Panc1 (cell line): ENCODE results near the gene MMP3. TPM values are rescaled to one million over a fixed set of nuclear protein-coding genes. Genes with fewer than 3 reads are reported as not detected.
"Not testable (repeated sequence)": the region's sequence is repeated elsewhere in the genome, so short reads cannot be mapped to it uniquely, and the experiment has no call there.

Experiments used
- ATAC-seq: fragments of 200-7000 bp; cut with Tn5 transposase; 2 replicates; pipeline ENCODE4 v1.9.1; 2020; ENCODE audit warnings: mild to moderate bottlenecking, moderate library complexity
- BruUV-seq: library from RNA; stranded (reverse); fragments of 400-500 nt; replicated peaks from 2 replicates; lab custom pipeline; 2021; lab: Mats Ljungman, UMichigan
- CTCF ChIA-PET: fragments of 300-600 bp; sonication (Branson Sonifier 250); formaldehyde crosslinking; loops from one replicate; lab custom pipeline; 2022; ENCODE audit warnings: antibody characterized with exemption; lab: Charles Lee
- POLR2A ChIA-PET: fragments of 300-600 bp; sonication (Branson Sonifier 250); formaldehyde crosslinking; loops from one replicate; lab custom pipeline; 2022; ENCODE audit warnings: antibody characterized with exemption; lab: Charles Lee
- DNase-seq: peaks from one replicate; pipeline ENCODE4 v3.0.0-alpha.2; 2010; ENCODE audit warnings: low read depth, low spot score
- H3K27ac ChIP-seq: 2 replicates; pipeline ENCODE4 v1.5.1; 2011; ENCODE audit warnings: mild to moderate bottlenecking, low read length, inconsistent platforms
- H3K27me3 ChIP-seq: fragments of 200-500 bp; sonication (Bioruptor generic); 2 replicates; pipeline ENCODE4 v1.6.0; 2014; ENCODE audit warnings: low read length, inconsistent platforms; ENCODE audit not compliant: control insufficient read depth, insufficient read depth
- H3K36me3 ChIP-seq: fragments of 200-500 bp; sonication (Bioruptor generic); 2 replicates; pipeline ENCODE4 v1.5.1; 2014; ENCODE audit warnings: inconsistent platforms, mild to moderate bottlenecking, low read length, moderate library complexity; ENCODE audit not compliant: control insufficient read depth, insufficient read depth
- H3K4me1 ChIP-seq: 2 replicates; pipeline ENCODE4 v1.5.1; 2011; ENCODE audit warnings: inconsistent platforms, mild to moderate bottlenecking, low read length, moderate library complexity; ENCODE audit not compliant: control insufficient read depth, insufficient read depth
- H3K4me3 ChIP-seq, 2 experiments: 2 replicates each; pipeline ENCODE4 v1.5.1; 2011 to 2012; ENCODE audit warnings: low read depth in 2 of 2, low read length in 2 of 2, mild to moderate bottlenecking in 2 of 2, inconsistent platforms in 1 of 2, moderate library complexity in 1 of 2
- H3K9me3 ChIP-seq: fragments of 200-500 bp; sonication (Bioruptor generic); 2 replicates; pipeline ENCODE4 v1.5.1; 2014; ENCODE audit warnings: low read depth, mild to moderate bottlenecking, inconsistent platforms, low read length, moderate library complexity; ENCODE audit not compliant: control insufficient read depth, insufficient read depth
- POLR2AphosphoS5 ChIP-seq: IDR thresholded peaks from 2 replicates; pipeline ENCODE4 v1.6.1; 2012; ENCODE audit warnings: mild to moderate bottlenecking, low read depth, low read length, moderate library complexity
- SIN3A ChIP-seq: IDR thresholded peaks from 2 replicates; pipeline ENCODE4 v1.6.1; 2012; ENCODE audit warnings: low read depth, mild to moderate bottlenecking, low read length, moderate library complexity, borderline replicate concordance; ENCODE audit not compliant: insufficient read depth
- TCF7L2 ChIP-seq: IDR thresholded peaks from 2 replicates; pipeline ENCODE4 v1.6.1; 2011; ENCODE audit warnings: mild to moderate bottlenecking, low read depth, low read length, inconsistent platforms
- in situ Hi-C: cut with HindIII; loops from 2 replicates; pipeline ENCODE4 v1.10.0; 2016; ENCODE audit warnings: low sequenced_read_pairs, low pct_unique_long_range_greater_than_20kb
- intact Hi-C: fragments of 100-400 bp; cut with micrococcal nuclease; formaldehyde crosslinking; loops from one replicate; pipeline ENCODE4 v1.10.0; 2022; ENCODE audit not compliant: unreplicated experiment
- total RNA-seq: library from RNA; stranded (reverse); gene quantifications from one replicate; pipeline ENCODE4 v1.2.1, GENCODE V29; 2021; ENCODE audit not compliant: unreplicated experiment
- TF ChIP-seq, protein P1 (sequence below): fragments of 450-650 bp; IDR thresholded peaks from 2 replicates; pipeline ENCODE4 v1.5.1; 2017; ENCODE audit warnings: mild to moderate bottlenecking
- TF ChIP-seq, protein P2 (sequence below), 2 experiments: IDR thresholded peaks; 2 replicates each; pipeline ENCODE4 v1.6.1; 2011 to 2012; ENCODE audit warnings: low read depth in 2 of 2, control low read depth in 1 of 2, low read length in 1 of 2, mild to moderate bottlenecking in 1 of 2, moderate library complexity in 1 of 2; ENCODE audit not compliant: insufficient read depth in 1 of 2

MMP3 gene
- total RNA-seq, 1 experiment from 2014 or later: not detected

DNA sequence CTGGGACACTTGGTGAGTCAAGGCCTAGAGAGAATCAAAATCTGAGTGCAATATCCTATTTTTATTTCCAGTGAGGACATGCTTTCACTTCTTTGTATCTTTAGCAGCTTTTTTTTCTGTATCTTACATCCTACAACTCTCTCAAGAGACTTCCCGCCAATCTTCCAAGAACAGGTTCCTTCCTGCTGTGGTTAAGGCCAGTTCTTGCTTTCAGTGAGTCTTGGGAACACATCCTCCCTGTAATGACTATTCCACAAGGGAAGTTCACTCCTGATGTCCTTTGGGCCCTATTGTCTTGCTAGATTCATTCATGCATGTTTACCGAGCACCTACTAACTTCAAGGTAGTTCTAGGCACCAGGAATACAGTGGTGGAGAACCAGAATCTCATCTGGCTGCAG is 35.2 kb upstream of the MMP3 start:
- Histone ChIP-seq H3K4me3 (no peak overlapping the region), H3K27me3 (peaks cover 3% of the 10 kb centered on the region; the same call in 1 of the 2 replicates), H3K9me3 (no peaks in the 10 kb centered on the region), H3K36me3 (no peaks in the 10 kb centered on the region), H3K4me1 (no peaks in the 10 kb centered on the region), H3K27ac (no peak overlapping the region)
- TF ChIP-seq, protein P1, sequence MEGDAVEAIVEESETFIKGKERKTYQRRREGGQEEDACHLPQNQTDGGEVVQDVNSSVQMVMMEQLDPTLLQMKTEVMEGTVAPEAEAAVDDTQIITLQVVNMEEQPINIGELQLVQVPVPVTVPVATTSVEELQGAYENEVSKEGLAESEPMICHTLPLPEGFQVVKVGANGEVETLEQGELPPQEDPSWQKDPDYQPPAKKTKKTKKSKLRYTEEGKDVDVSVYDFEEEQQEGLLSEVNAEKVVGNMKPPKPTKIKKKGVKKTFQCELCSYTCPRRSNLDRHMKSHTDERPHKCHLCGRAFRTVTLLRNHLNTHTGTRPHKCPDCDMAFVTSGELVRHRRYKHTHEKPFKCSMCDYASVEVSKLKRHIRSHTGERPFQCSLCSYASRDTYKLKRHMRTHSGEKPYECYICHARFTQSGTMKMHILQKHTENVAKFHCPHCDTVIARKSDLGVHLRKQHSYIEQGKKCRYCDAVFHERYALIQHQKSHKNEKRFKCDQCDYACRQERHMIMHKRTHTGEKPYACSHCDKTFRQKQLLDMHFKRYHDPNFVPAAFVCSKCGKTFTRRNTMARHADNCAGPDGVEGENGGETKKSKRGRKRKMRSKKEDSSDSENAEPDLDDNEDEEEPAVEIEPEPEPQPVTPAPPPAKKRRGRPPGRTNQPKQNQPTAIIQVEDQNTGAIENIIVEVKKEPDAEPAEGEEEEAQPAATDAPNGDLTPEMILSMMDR: no peak
- no peak for TF ChIP-seq TCF7L2
- BruUV-seq: no TSS peak
- ChIA-PET CTCF (no interaction called here), POLR2A (no interaction called here)
- DNase-seq: no peak
- intact Hi-C loops: no loop called here
- no peak for ATAC-seq
- in situ Hi-C loops: no loop called here

DNA sequence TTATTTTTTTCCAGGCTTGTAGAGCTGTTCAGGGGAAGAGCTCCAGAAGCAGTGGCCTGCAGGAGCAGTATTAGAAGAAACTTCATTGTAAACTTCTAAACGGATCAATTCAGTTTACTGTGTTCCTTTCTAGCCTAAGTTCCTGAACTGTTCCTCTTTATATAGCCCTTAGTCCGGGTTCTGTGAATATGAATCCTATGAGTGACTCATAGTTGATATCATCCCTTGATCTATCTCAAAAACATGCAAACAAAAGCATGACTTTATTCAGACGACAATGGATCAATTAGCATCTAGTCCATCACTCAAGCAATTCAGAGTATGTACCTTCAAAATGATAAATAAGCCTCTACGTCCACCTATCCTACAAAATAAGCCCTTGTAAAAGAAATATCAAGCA is 31.4 kb upstream of the MMP3 start, which contains the start of gene MMP12:
Gene MMP12 (minus strand): TSS at position 131 of the 400 bp plus-strand sequence. CDS start 45 bp downstream, at position 86.
- no peaks in the 10 kb centered on the region for H3K4me1 ChIP-seq
- intact Hi-C loops (no loop called here), in situ Hi-C loops (no loop called here)
- H3K4me3 ChIP-seq: no peak within 1 kb of the TSS
- ATAC-seq (no peak), DNase-seq (no peak)
- H3K27me3 ChIP-seq: peaks cover 9% of the 10 kb centered on the region; the same call in 1 of the 2 replicates
- no peak within 1 kb of the TSS for H3K27ac ChIP-seq
- ChIA-PET POLR2A (no interaction called here), CTCF (no interaction called here)
- no peaks in the 10 kb centered on the region for H3K9me3 ChIP-seq
- TF ChIP-seq, protein P2, sequence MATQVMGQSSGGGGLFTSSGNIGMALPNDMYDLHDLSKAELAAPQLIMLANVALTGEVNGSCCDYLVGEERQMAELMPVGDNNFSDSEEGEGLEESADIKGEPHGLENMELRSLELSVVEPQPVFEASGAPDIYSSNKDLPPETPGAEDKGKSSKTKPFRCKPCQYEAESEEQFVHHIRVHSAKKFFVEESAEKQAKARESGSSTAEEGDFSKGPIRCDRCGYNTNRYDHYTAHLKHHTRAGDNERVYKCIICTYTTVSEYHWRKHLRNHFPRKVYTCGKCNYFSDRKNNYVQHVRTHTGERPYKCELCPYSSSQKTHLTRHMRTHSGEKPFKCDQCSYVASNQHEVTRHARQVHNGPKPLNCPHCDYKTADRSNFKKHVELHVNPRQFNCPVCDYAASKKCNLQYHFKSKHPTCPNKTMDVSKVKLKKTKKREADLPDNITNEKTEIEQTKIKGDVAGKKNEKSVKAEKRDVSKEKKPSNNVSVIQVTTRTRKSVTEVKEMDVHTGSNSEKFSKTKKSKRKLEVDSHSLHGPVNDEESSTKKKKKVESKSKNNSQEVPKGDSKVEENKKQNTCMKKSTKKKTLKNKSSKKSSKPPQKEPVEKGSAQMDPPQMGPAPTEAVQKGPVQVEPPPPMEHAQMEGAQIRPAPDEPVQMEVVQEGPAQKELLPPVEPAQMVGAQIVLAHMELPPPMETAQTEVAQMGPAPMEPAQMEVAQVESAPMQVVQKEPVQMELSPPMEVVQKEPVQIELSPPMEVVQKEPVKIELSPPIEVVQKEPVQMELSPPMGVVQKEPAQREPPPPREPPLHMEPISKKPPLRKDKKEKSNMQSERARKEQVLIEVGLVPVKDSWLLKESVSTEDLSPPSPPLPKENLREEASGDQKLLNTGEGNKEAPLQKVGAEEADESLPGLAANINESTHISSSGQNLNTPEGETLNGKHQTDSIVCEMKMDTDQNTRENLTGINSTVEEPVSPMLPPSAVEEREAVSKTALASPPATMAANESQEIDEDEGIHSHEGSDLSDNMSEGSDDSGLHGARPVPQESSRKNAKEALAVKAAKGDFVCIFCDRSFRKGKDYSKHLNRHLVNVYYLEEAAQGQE (IDR thresholded peaks at IDR 0.05; ENCODE audit: insufficient read depth in 1 of 2, low read depth in 2 of 2, low read length in 1 of 2): no peak
- TF ChIP-seq TCF7L2: no peak
- TF ChIP-seq, protein P1: no peak
- TF ChIP-seq SIN3A: no peak
- no peak for TF ChIP-seq POLR2AphosphoS5
- BruUV-seq: no TSS peak
- no peaks in the 10 kb centered on the region for H3K36me3 ChIP-seq

DNA sequence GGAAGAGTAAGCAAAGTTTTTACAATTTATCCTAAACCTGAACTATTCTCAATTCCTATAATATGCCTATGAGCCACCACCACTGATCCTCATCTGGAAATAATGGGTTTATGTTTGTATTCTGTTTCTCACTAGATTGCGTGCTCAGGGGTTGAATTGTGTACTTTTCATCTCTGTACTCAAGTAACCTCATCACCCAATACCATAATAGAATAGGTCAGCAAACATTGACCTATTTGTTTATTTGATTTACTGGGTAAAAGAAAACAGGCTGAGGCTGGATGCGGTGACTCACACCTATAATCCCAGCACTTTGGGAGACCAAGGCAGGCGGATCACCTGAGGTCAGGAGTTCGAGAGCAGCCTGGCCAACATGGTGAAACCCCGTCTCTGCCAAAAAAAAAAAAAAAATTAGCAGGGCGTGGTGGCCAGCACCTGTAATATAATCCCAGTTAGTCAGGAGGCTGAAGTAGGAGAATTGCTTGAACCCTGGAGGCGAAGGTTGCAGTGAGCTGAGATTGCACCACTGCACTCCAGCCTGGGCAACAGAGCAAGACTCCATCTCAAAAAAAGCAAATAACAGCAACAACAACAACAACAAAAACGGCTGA is 26.1 kb upstream of the MMP3 start:
- H3K27ac ChIP-seq, DNase-seq, ATAC-seq, POLR2A ChIA-PET, H3K4me3 ChIP-seq, H3K36me3 ChIP-seq, intact Hi-C loops, H3K9me3 ChIP-seq, in situ Hi-C loops, BruUV-seq, H3K4me1 ChIP-seq, CTCF ChIA-PET: not testable (repeated sequence)
- peaks cover 10% of the 10 kb centered on the region; the same call in 1 of the 2 replicates for H3K27me3 ChIP-seq
